Caco-2 (cell line): ENCODE measurements around the gene MTA1. TPM values are rescaled to one million over a fixed set of nuclear protein-coding genes. Genes with fewer than 3 reads are reported as not detected.

Source experiments
- BruUV-seq: library from RNA; stranded (reverse); fragments of 400-500 nt; replicated peaks from 2 replicates; lab custom pipeline; 2021; lab: Mats Ljungman, UMichigan
- CTCF ChIA-PET: fragments of 300-600 bp; sonication (Branson Sonifier 250); formaldehyde crosslinking; loops from one replicate; lab custom pipeline; 2022; ENCODE audit warnings: antibody characterized with exemption; lab: Charles Lee
- POLR2A ChIA-PET: fragments of 300-600 bp; sonication (Branson Sonifier 250); formaldehyde crosslinking; loops from one replicate; lab custom pipeline; 2022; ENCODE audit warnings: antibody characterized with exemption; lab: Charles Lee
- DNase-seq, 2 experiments: peaks; one replicate each; pipeline versions ENCODE4 v3.0.0 to v3.0.0-alpha.2; 2020 to 2022
- H3K27me3 ChIP-seq: replicated peaks from 2 replicates; pipeline ENCODE4 v1.6.0; 2011; ENCODE audit warnings: low read length; ENCODE audit not compliant: control insufficient read depth, insufficient read depth
- H3K36me3 ChIP-seq: 2 replicates; pipeline ENCODE4 v1.5.1; 2011; ENCODE audit warnings: low read length; ENCODE audit not compliant: control insufficient read depth, insufficient read depth
- H3K4me1 ChIP-seq: fragments of 250-450 bp; sonication (Bioruptor Pico); 2 replicates; pipeline ENCODE4 v1.5.1; 2020; ENCODE audit warnings: mild to moderate bottlenecking
- H3K4me3 ChIP-seq: 2 replicates; pipeline ENCODE4 v1.5.1; 2011; ENCODE audit warnings: low read depth, mild to moderate bottlenecking, control low read depth, low read length
- H3K9me3 ChIP-seq: fragments of 250-450 bp; sonication (Bioruptor Pico); 2 replicates; pipeline ENCODE4 v1.5.1; 2020; ENCODE audit warnings: mild to moderate bottlenecking, moderate library complexity
- H3K27ac Mint-ChIP-seq: one replicate; pipeline ENCODE4 v1.8.0; 2022; ENCODE audit warnings: mixed read lengths; ENCODE audit not compliant: unreplicated experiment
- H3K27me3 Mint-ChIP-seq: one replicate; pipeline ENCODE4 v1.8.0; 2022; ENCODE audit warnings: mixed read lengths; ENCODE audit not compliant: insufficient read depth, unreplicated experiment
- H3K36me3 Mint-ChIP-seq: one replicate; pipeline ENCODE4 v1.8.0; 2022; ENCODE audit warnings: mild to moderate bottlenecking, mixed read lengths; ENCODE audit not compliant: insufficient read depth, unreplicated experiment
- H3K4me1 Mint-ChIP-seq: one replicate; pipeline ENCODE4 v1.8.0; 2022; ENCODE audit warnings: low read depth, mixed read lengths; ENCODE audit not compliant: unreplicated experiment
- H3K4me3 Mint-ChIP-seq: one replicate; pipeline ENCODE4 v1.8.0; 2022; ENCODE audit warnings: mild to moderate bottlenecking, moderate library complexity, mixed read lengths; ENCODE audit not compliant: unreplicated experiment
- H3K9me3 Mint-ChIP-seq: one replicate; pipeline ENCODE4 v1.8.0; 2022; ENCODE audit warnings: mixed read lengths; ENCODE audit not compliant: unreplicated experiment
- intact Hi-C: fragments of 100-400 bp; cut with micrococcal nuclease; formaldehyde crosslinking; loops from one replicate; pipeline ENCODE4 v1.10.0; 2022; ENCODE audit not compliant: unreplicated experiment
- total RNA-seq: library from RNA; stranded (reverse); gene quantifications from 2 replicates; pipeline ENCODE4 v1.2.3, GENCODE V29; 2022
- TF ChIP-seq, protein P1 (sequence below), 2 experiments: fragments of 200-600 bp in 1 of 2; IDR thresholded peaks; 1 replicate in 1 of 2; 2 replicates in 1 of 2; pipeline versions ENCODE4 v1.5.1 to v1.8.0; 2011 to 2022; ENCODE audit warnings: antibody characterized with exemption in 1 of 2, control low read depth in 1 of 2, inconsistent platforms in 1 of 2, low read depth in 1 of 2, low read length in 1 of 2, mild to moderate bottlenecking in 1 of 2, moderate library complexity in 1 of 2; ENCODE audit not compliant: insufficient read depth in 1 of 2, severe bottlenecking in 1 of 2, unreplicated experiment in 1 of 2

The MTA1 gene
- total RNA-seq, 1 experiment from 2014 or later: 167 TPM

DNA sequence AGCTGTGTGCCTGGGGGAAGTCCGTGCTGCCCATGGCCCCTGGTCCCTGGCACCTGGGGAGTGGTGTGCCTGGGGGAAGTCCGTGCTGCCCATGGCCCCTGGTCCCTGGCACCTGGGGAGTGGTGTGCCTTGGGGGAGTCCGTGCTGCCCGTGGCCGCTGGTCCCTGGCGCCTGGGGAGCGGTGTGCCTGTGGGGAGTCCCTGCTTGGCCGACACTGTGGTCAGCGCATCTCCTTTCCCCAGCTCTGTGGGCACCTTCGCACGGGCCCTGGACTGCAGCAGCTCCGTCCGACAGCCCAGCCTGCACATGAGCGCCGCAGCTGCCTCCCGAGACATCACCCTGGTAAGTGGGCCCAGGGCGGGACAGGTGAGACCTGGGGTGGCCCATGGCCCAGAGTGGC is 40.5 kb downstream of the MTA1 start:
- intact Hi-C loops: no loop called here
- H3K27me3 Mint-ChIP-seq: no peaks in the 10 kb centered on the region
- H3K4me3 Mint-ChIP-seq: no peak overlapping the region
- H3K4me1 Mint-ChIP-seq: no peaks in the 10 kb centered on the region
- H3K27me3 ChIP-seq: no peaks in the 10 kb centered on the region
- no TSS peak for BruUV-seq
- no peaks in the 10 kb centered on the region; the same call in 1 of the 2 replicates for H3K36me3 ChIP-seq
- TF ChIP-seq, protein P1, sequence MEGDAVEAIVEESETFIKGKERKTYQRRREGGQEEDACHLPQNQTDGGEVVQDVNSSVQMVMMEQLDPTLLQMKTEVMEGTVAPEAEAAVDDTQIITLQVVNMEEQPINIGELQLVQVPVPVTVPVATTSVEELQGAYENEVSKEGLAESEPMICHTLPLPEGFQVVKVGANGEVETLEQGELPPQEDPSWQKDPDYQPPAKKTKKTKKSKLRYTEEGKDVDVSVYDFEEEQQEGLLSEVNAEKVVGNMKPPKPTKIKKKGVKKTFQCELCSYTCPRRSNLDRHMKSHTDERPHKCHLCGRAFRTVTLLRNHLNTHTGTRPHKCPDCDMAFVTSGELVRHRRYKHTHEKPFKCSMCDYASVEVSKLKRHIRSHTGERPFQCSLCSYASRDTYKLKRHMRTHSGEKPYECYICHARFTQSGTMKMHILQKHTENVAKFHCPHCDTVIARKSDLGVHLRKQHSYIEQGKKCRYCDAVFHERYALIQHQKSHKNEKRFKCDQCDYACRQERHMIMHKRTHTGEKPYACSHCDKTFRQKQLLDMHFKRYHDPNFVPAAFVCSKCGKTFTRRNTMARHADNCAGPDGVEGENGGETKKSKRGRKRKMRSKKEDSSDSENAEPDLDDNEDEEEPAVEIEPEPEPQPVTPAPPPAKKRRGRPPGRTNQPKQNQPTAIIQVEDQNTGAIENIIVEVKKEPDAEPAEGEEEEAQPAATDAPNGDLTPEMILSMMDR (IDR thresholded peaks at IDR 0.05; ENCODE audit: insufficient read depth in 1 of 2, low read depth in 1 of 2, low read length in 1 of 2, severe bottlenecking in 1 of 2, unreplicated experiment in 1 of 2): no peak
- no peaks in the 10 kb centered on the region for H3K4me1 ChIP-seq
- POLR2A ChIA-PET: no interaction called here
- peaks cover 52% of the 10 kb centered on the region for H3K36me3 Mint-ChIP-seq
- no peak for DNase-seq
- H3K9me3 Mint-ChIP-seq: no peaks in the 10 kb centered on the region
- CTCF ChIA-PET: no interaction called here
- no peak overlapping the region for H3K4me3 ChIP-seq
- no peaks in the 10 kb centered on the region for H3K9me3 ChIP-seq
- no peak overlapping the region for H3K27ac Mint-ChIP-seq

DNA sequence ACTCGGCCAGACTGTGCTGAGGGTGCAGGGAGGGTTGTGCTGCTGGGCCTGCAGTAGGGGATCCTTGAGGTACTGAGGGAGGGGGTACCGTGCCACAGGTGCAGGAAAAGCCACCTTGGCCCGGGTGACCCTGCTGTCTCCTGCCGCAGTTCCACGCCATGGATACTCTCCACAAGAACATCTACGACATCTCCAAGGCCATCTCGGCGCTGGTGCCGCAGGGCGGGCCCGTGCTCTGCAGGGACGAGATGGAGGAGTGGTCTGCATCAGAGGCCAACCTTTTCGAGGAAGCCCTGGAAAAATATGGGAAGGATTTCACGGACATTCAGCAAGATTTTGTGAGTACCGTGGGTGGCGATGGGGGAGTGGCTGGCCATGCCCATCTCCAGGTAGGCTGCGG is 41.0 kb downstream of the MTA1 start:
- no peak for DNase-seq
- TF ChIP-seq, protein P1 (IDR thresholded peaks at IDR 0.05; ENCODE audit: insufficient read depth in 1 of 2, low read depth in 1 of 2, low read length in 1 of 2, severe bottlenecking in 1 of 2, unreplicated experiment in 1 of 2): no peak
- H3K36me3 ChIP-seq: no peaks in the 10 kb centered on the region; the same call in 1 of the 2 replicates
- no peak overlapping the region for H3K4me3 ChIP-seq
- Mint-ChIP-seq H3K36me3 (peaks cover 52% of the 10 kb centered on the region), H3K4me3 (no peak overlapping the region), H3K4me1 (no peaks in the 10 kb centered on the region), H3K27me3 (no peaks in the 10 kb centered on the region), H3K9me3 (no peaks in the 10 kb centered on the region), H3K27ac (no peak overlapping the region)
- no peaks in the 10 kb centered on the region for H3K4me1 ChIP-seq
- intact Hi-C loops: no loop called here
- POLR2A ChIA-PET: no interaction called here
- BruUV-seq: no TSS peak
- CTCF ChIA-PET: no interaction called here
- no peaks in the 10 kb centered on the region for H3K27me3 ChIP-seq
- no peaks in the 10 kb centered on the region for H3K9me3 ChIP-seq

DNA sequence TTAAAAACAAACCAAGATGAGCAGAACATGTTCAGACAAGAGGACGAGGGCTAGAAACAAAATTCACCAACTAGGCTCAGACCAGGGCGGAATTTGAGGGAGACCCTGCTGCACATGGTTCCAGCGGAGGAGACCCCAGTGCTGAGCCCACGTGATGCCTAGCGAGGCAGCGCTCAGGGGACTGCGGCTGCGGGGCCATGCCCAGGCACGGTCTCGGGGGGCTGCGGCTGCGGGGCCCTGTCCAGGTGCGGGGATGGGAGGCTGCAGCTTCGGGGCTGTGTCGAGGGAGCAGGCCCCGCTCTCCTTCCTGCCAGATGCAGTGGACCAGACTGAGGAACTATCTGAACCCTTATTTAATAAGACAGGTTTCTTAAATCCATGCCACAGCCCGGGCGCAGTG is 42.3 kb downstream of the MTA1 start:
- no peaks in the 10 kb centered on the region for H3K9me3 Mint-ChIP-seq

More for the DNA sequence above, 42.3 kb downstream of the MTA1 start:
- H3K4me3 ChIP-seq: no peak overlapping the region
- TF ChIP-seq, protein P1 (IDR thresholded peaks at IDR 0.05; ENCODE audit: insufficient read depth in 1 of 2, low read depth in 1 of 2, low read length in 1 of 2, severe bottlenecking in 1 of 2, unreplicated experiment in 1 of 2): no peak
- Mint-ChIP-seq H3K27ac (no peak overlapping the region), H3K4me3 (no peak overlapping the region), H3K4me1 (no peaks in the 10 kb centered on the region), H3K27me3 (no peaks in the 10 kb centered on the region), H3K36me3 (peaks cover 51% of the 10 kb centered on the region)
- DNase-seq: no peak
- POLR2A ChIA-PET: no interaction called here
- intact Hi-C loops: no loop called here
- CTCF ChIA-PET: no interaction called here
- BruUV-seq: no TSS peak
- H3K27me3 ChIP-seq: no peaks in the 10 kb centered on the region
- H3K4me1 ChIP-seq: no peaks in the 10 kb centered on the region
- H3K9me3 ChIP-seq: no peaks in the 10 kb centered on the region
- H3K36me3 ChIP-seq: no peaks in the 10 kb centered on the region; the same call in none of the 2 replicates
